Mesenchymal stem cell (in vitro differentiated cells and primary cell): ENCODE data around the gene GLCE.

Experiments
- DNase-seq: peaks from one replicate; pipeline ENCODE4 v3.0.0-alpha.2; 2013
- H2AFZ ChIP-seq: one replicate; pipeline ENCODE4 v1.6.1; 2013; ENCODE audit warnings: low read depth, mild to moderate bottlenecking, control low read depth, inconsistent platforms, low read length, moderate library complexity
- H2AK5ac ChIP-seq: 2 replicates; pipeline ENCODE4 v1.6.1; 2013; ENCODE audit warnings: low read length, moderate library complexity, mild to moderate bottlenecking, inconsistent platforms; ENCODE audit not compliant: severe bottlenecking
- H2BK120ac ChIP-seq: one replicate; pipeline ENCODE4 v1.6.1; 2013; ENCODE audit warnings: low read depth, mild to moderate bottlenecking, inconsistent platforms, low read length, moderate library complexity
- H2BK12ac ChIP-seq, 2 experiments: one replicate each; pipeline ENCODE4 v1.6.1; 2013; ENCODE audit warnings: inconsistent platforms in 2 of 2, low read length in 2 of 2, mild to moderate bottlenecking in 2 of 2, moderate library complexity in 2 of 2, control low read depth in 1 of 2
- H2BK15ac ChIP-seq: one replicate; pipeline ENCODE4 v1.6.1; 2013; ENCODE audit warnings: mild to moderate bottlenecking, low read depth, inconsistent platforms; ENCODE audit not compliant: poor library complexity, severe bottlenecking
- H2BK5ac ChIP-seq: 2 replicates; pipeline ENCODE4 v1.6.1; 2013; ENCODE audit warnings: low read depth, mild to moderate bottlenecking, low read length, control low read depth, inconsistent platforms; ENCODE audit not compliant: poor library complexity, severe bottlenecking
- H3K14ac ChIP-seq, 2 experiments: one replicate each; pipeline ENCODE4 v1.6.1; 2013; ENCODE audit warnings: inconsistent platforms in 2 of 2, low read length in 2 of 2, control low read depth in 1 of 2, mild to moderate bottlenecking in 1 of 2, moderate library complexity in 1 of 2
- H3K18ac ChIP-seq, 2 experiments: one replicate each; pipeline ENCODE4 v1.6.1; 2013; ENCODE audit warnings: inconsistent platforms in 2 of 2, low read length in 2 of 2, control low read depth in 1 of 2, low read depth in 1 of 2, mild to moderate bottlenecking in 1 of 2
- H3K23ac ChIP-seq, 2 experiments: one replicate each; pipeline ENCODE4 v1.6.1; 2013; ENCODE audit warnings: inconsistent platforms in 2 of 2, low read length in 2 of 2, mild to moderate bottlenecking in 2 of 2, moderate library complexity in 2 of 2, control low read depth in 1 of 2
- H3K27ac ChIP-seq: 2 replicates; pipeline ENCODE4 v1.5.1; 2013; ENCODE audit warnings: mild to moderate bottlenecking, moderate library complexity, low read length, control low read depth, inconsistent platforms; ENCODE audit not compliant: poor library complexity, severe bottlenecking
- H3K27me3 ChIP-seq, 2 experiments: 2 replicates each; pipeline versions ENCODE4 v1.6.1 to v1.7.0; 2013; ENCODE audit warnings: low read length in 2 of 2, mild to moderate bottlenecking in 2 of 2, moderate library complexity in 2 of 2, control low read depth in 1 of 2, inconsistent platforms in 1 of 2; ENCODE audit not compliant: control insufficient read depth in 1 of 2, insufficient read depth in 1 of 2
- H3K36me3 ChIP-seq, 2 experiments: 2 replicates each; pipeline versions ENCODE4 v1.6.1 to v1.7.0; 2013; ENCODE audit warnings: low read length in 2 of 2, control low read depth in 1 of 2, inconsistent platforms in 1 of 2, low read depth in 1 of 2, mild to moderate bottlenecking in 1 of 2; ENCODE audit not compliant: insufficient read depth in 2 of 2, control insufficient read depth in 1 of 2
- H3K4ac ChIP-seq, 2 experiments: one replicate each; pipeline ENCODE4 v1.6.1; 2013; ENCODE audit warnings: inconsistent platforms in 2 of 2, low read length in 2 of 2, mild to moderate bottlenecking in 2 of 2, moderate library complexity in 2 of 2, control low read depth in 1 of 2, low read depth in 1 of 2
- H3K4me1 ChIP-seq: 2 replicates; pipeline ENCODE4 v1.6.1; 2013; ENCODE audit warnings: low read depth, low read length, control low read depth; ENCODE audit not compliant: control insufficient read depth, insufficient read depth
- H3K4me2 ChIP-seq: 2 replicates; pipeline ENCODE4 v1.6.1; 2013; ENCODE audit warnings: low read length, mild to moderate bottlenecking, inconsistent platforms; ENCODE audit not compliant: poor library complexity, severe bottlenecking
- H3K4me3 ChIP-seq, 2 experiments: 2 replicates each; pipeline versions ENCODE4 v1.5.1 to v1.7.0; 2013; ENCODE audit warnings: low read length in 2 of 2, mild to moderate bottlenecking in 2 of 2, control low read depth in 1 of 2, low read depth in 1 of 2; ENCODE audit not compliant: insufficient read depth in 1 of 2
- H3K79me1 ChIP-seq: replicated peaks from 2 replicates; pipeline ENCODE4 v1.6.1; 2013; ENCODE audit warnings: mild to moderate bottlenecking, control low read depth, low read length, inconsistent platforms; ENCODE audit not compliant: poor library complexity, severe bottlenecking
- H3K9ac ChIP-seq: 2 replicates; pipeline ENCODE4 v1.7.0; 2013; ENCODE audit warnings: mild to moderate bottlenecking, low read length, moderate library complexity
- H3K9me3 ChIP-seq: 2 replicates; pipeline ENCODE4 v1.7.0; 2013; ENCODE audit warnings: mild to moderate bottlenecking, low read length; ENCODE audit not compliant: control insufficient read depth
- H4K8ac ChIP-seq: one replicate; pipeline ENCODE4 v1.6.1; 2013; ENCODE audit warnings: inconsistent platforms, mild to moderate bottlenecking, low read length, moderate library complexity
- H4K91ac ChIP-seq: one replicate; pipeline ENCODE4 v1.6.1; 2013; ENCODE audit warnings: mild to moderate bottlenecking, low read length, inconsistent platforms
- WGBS: methylation state at CpG from one replicate; pipeline ENCODE4 v1.1.7; 2013; ENCODE audit warnings: mixed read lengths; 5-methylcytosine and 5-hydroxymethylcytosine counted together

The GLCE gene

GRCh38 chr15:69127306-69127705, 33.1 kb upstream of the GLCE start:
- peaks cover 14% of the 10 kb centered on the region for H3K4me1 ChIP-seq
- no peak overlapping the region for H3K4me3 ChIP-seq
- no peak overlapping the region for H2AFZ ChIP-seq
- no peak overlapping the region for H3K14ac ChIP-seq
- no peak overlapping the region for H3K23ac ChIP-seq
- no peaks in the 10 kb centered on the region for H3K36me3 ChIP-seq
- no peak overlapping the region for H3K9ac ChIP-seq
- H2BK15ac ChIP-seq = no peak overlapping the region
- no peak overlapping the region for H3K27ac ChIP-seq
- DNase-seq = peak; percentile 6
- H4K8ac ChIP-seq = no peak overlapping the region
- H2BK120ac ChIP-seq = no peak overlapping the region
- H2AK5ac ChIP-seq = no peak overlapping the region
- no peak overlapping the region for H3K4me2 ChIP-seq
- peaks cover 0 to 29% of the 10 kb centered on the region in 2 experiments for H3K27me3 ChIP-seq
- 100% methylated on average over 1 of the region's 1 CpG for WGBS
- H3K79me1 ChIP-seq = no peaks in the 10 kb centered on the region
- H2BK12ac ChIP-seq = no peak overlapping the region
- no peak overlapping the region for H3K4ac ChIP-seq
- no peaks in the 10 kb centered on the region for H3K9me3 ChIP-seq
- no peak overlapping the region for H4K91ac ChIP-seq
- no peak overlapping the region for H2BK5ac ChIP-seq
- no peak overlapping the region for H3K18ac ChIP-seq

- no peak overlapping the region for H4K91ac ChIP-seq
- H2BK120ac ChIP-seq = no peak overlapping the region
- H2BK5ac ChIP-seq = no peak overlapping the region
- no peak overlapping the region for H3K18ac ChIP-seq
- peaks cover 18% of the 10 kb centered on the region for H3K4me1 ChIP-seq
- no peak overlapping the region for H2AK5ac ChIP-seq
- DNase-seq = no peak
- no peak overlapping the region for H2BK12ac ChIP-seq
- H3K36me3 ChIP-seq = no peaks in the 10 kb centered on the region
- no peak overlapping the region for H3K23ac ChIP-seq
- no peak overlapping the region for H2AFZ ChIP-seq
- no peak overlapping the region for H4K8ac ChIP-seq
- H3K4me2 ChIP-seq = no peak overlapping the region
- no peak overlapping the region for H2BK15ac ChIP-seq
- WGBS = 95% methylated on average over 2 of the region's 2 CpGs
- H3K79me1 ChIP-seq = no peaks in the 10 kb centered on the region
- no peak overlapping the region for H3K14ac ChIP-seq
- peak overlapping the region in 1 of 2 experiments; percentile 32 for H3K4me3 ChIP-seq
- H3K9me3 ChIP-seq = no peaks in the 10 kb centered on the region
- peak overlapping the region; percentile 69 for H3K9ac ChIP-seq
- no peak overlapping the region for H3K27ac ChIP-seq
- H3K4ac ChIP-seq = no peak overlapping the region
- peaks cover 0 to 32% of the 10 kb centered on the region in 2 experiments for H3K27me3 ChIP-seq
Observed at GRCh38 chr15:69128667-69129311, 31.6 kb upstream of the GLCE start.

- Histone ChIP-seq H3K4ac (no peak overlapping the region), H3K27ac (no peak overlapping the region), H2BK15ac (no peak overlapping the region), H3K9ac (no peak overlapping the region), H3K23ac (no peak overlapping the region), H3K36me3 (no peaks in the 10 kb centered on the region), H2BK5ac (no peak overlapping the region), H3K14ac (no peak overlapping the region), H3K4me2 (no peak overlapping the region), H3K27me3 (peaks cover 0 to 42% of the 10 kb centered on the region in 2 experiments), H4K8ac (no peak overlapping the region), H3K9me3 (no peaks in the 10 kb centered on the region), H3K79me1 (no peaks in the 10 kb centered on the region), H2AK5ac (no peak overlapping the region), H3K18ac (no peak overlapping the region), H2AFZ (no peak overlapping the region), H3K4me3 (no peak overlapping the region), H3K4me1 (peaks cover 4% of the 10 kb centered on the region), H2BK12ac (no peak overlapping the region), H4K91ac (no peak overlapping the region), H2BK120ac (no peak overlapping the region)
- WGBS = 91% methylated on average over 7 of the region's 7 CpGs
- no peak for DNase-seq
Observed at GRCh38 chr15:69131362-69132220, 28.8 kb upstream of the GLCE start.

GRCh38 chr15:69132430-69132829, 28.0 kb upstream of the GLCE start:
- no peak for DNase-seq
- no peak overlapping the region for H2AFZ ChIP-seq
- no peak overlapping the region for H3K4ac ChIP-seq
- no peak overlapping the region for H3K27ac ChIP-seq
- H2AK5ac ChIP-seq = no peak overlapping the region
- no peak overlapping the region for H3K18ac ChIP-seq
- H2BK15ac ChIP-seq = no peak overlapping the region
- no peak overlapping the region for H3K14ac ChIP-seq
- H3K36me3 ChIP-seq = no peaks in the 10 kb centered on the region
- WGBS = 85% methylated on average over 4 of the region's 4 CpGs
- H3K4me1 ChIP-seq = peaks cover 4% of the 10 kb centered on the region
- no peak overlapping the region for H4K8ac ChIP-seq
- no peak overlapping the region for H2BK120ac ChIP-seq
- no peak overlapping the region for H3K4me3 ChIP-seq
- H3K79me1 ChIP-seq = no peaks in the 10 kb centered on the region
- no peak overlapping the region for H2BK12ac ChIP-seq
- no peak overlapping the region for H3K9ac ChIP-seq
- no peak overlapping the region for H4K91ac ChIP-seq
- H3K4me2 ChIP-seq = no peak overlapping the region
- H3K27me3 ChIP-seq = peaks cover 0 to 50% of the 10 kb centered on the region in 2 experiments
- H3K23ac ChIP-seq = no peak overlapping the region
- H2BK5ac ChIP-seq = no peak overlapping the region
- H3K9me3 ChIP-seq = no peaks in the 10 kb centered on the region
